H1 (cell line): Measurements from ENCODE around the gene SLC27A6. TPM values are rescaled to one million over a fixed set of nuclear protein-coding genes. Genes with fewer than 3 reads are reported as not detected.

Source experiments
- CTCF ChIA-PET: fragments of 300-600 bp; sonication (Branson Sonifier 250); formaldehyde crosslinking; loops from one replicate; lab custom pipeline; 2021; ENCODE audit not compliant: partially characterized antibody; lab: Charles Lee
- POLR2A ChIA-PET: fragments of 300-600 bp; sonication (Branson Sonifier 250); formaldehyde crosslinking; loops from one replicate; lab custom pipeline; 2021; ENCODE audit warnings: inconsistent platforms; ENCODE audit not compliant: partially characterized antibody; lab: Charles Lee
- DNase-seq, 2 experiments: peaks; one replicate each; pipeline versions ENCODE4 v3.0.0 to v3.0.0-alpha.2; 2010 to 2022; ENCODE audit warnings: low spot score in 2 of 2, low read depth in 1 of 2, mixed read lengths in 1 of 2
- FAIRE-seq: peaks from 2 replicates; lab custom pipeline; 2011; peaks lifted over from hg19 to GRCh38; lab: Jason Lieb, UNC
- H2AFZ ChIP-seq: 2 replicates; pipeline ENCODE4 v1.8.1; 2012; ENCODE audit warnings: low read length, inconsistent platforms
- H2AK5ac ChIP-seq: 2 replicates; pipeline ENCODE4 v1.6.1; 2013; ENCODE audit warnings: low read depth, low read length
- H2BK120ac ChIP-seq: replicated peaks from 2 replicates; pipeline ENCODE3; 2013; ENCODE audit warnings: low read depth, low read length, inconsistent platforms
- H2BK12ac ChIP-seq: 2 replicates; pipeline ENCODE4 v1.6.1; 2013; ENCODE audit warnings: low read depth, low read length
- H2BK15ac ChIP-seq: 2 replicates; pipeline ENCODE4 v1.6.1; 2013; ENCODE audit warnings: low read length
- H2BK20ac ChIP-seq: 2 replicates; pipeline ENCODE4 v1.6.1; 2013; ENCODE audit warnings: low read length
- H2BK5ac ChIP-seq: 2 replicates; pipeline ENCODE4 v1.6.1; 2013; ENCODE audit warnings: low read depth, low read length
- H3K14ac ChIP-seq: 2 replicates; pipeline ENCODE4 v1.6.1; 2013; ENCODE audit warnings: inconsistent platforms; ENCODE audit not compliant: insufficient read length
- H3K18ac ChIP-seq: 2 replicates; pipeline ENCODE4 v1.6.1; 2013; ENCODE audit warnings: low read length; ENCODE audit errors: extremely low read depth
- H3K23ac ChIP-seq: 2 replicates; pipeline ENCODE4 v1.6.1; 2013; ENCODE audit warnings: inconsistent platforms; ENCODE audit not compliant: insufficient read length
- H3K23me2 ChIP-seq: 2 replicates; pipeline ENCODE4 v1.6.1; 2013; ENCODE audit warnings: low read depth, low read length
- H3K27ac ChIP-seq: 2 replicates; pipeline ENCODE4 v1.6.1; 2011; ENCODE audit warnings: low read depth, low read length, inconsistent platforms
- H3K27me3 ChIP-seq, 4 experiments: replicated peaks in 1 of 4; 1 replicate in 1 of 4; 2 replicates in 3 of 4; pipeline versions ENCODE4 v1.6.1 to v1.8.1; 2011 to 2013; ENCODE audit warnings: low read length in 3 of 4, mild to moderate bottlenecking in 3 of 4, inconsistent platforms in 2 of 4, mixed read lengths in 2 of 4, moderate library complexity in 1 of 4; ENCODE audit not compliant: control insufficient read depth in 3 of 4, insufficient read depth in 3 of 4; ENCODE audit errors: extremely low read depth in 1 of 4
- H3K36me3 ChIP-seq, 4 experiments: 2 replicates each; pipeline versions ENCODE4 v1.6.1 to v1.8.1; 2011 to 2013; ENCODE audit warnings: mild to moderate bottlenecking in 4 of 4, low read length in 3 of 4, moderate library complexity in 2 of 4, control low read depth in 1 of 4, inconsistent platforms in 1 of 4; ENCODE audit not compliant: insufficient read depth in 4 of 4, control insufficient read depth in 2 of 4
- H3K4ac ChIP-seq: replicated peaks from 2 replicates; pipeline ENCODE3; 2013; ENCODE audit warnings: low read length, low read depth, mixed read lengths, inconsistent platforms; ENCODE audit not compliant: insufficient read length
- H3K4me1 ChIP-seq, 4 experiments: replicated peaks in 1 of 4; 1 replicate in 1 of 4; 2 replicates in 3 of 4; pipeline versions ENCODE4 v1.6.1 to v1.8.1; 2011 to 2013; ENCODE audit warnings: low read length in 3 of 4, inconsistent platforms in 2 of 4, mixed read lengths in 1 of 4; ENCODE audit not compliant: insufficient read depth in 4 of 4, control insufficient read depth in 3 of 4
- H3K4me2 ChIP-seq, 2 experiments: 2 replicates each; pipeline versions ENCODE4 v1.6.1 to v1.8.1; 2011 to 2013; ENCODE audit warnings: low read depth in 2 of 2, low read length in 2 of 2, control low read depth in 1 of 2, inconsistent platforms in 1 of 2, mild to moderate bottlenecking in 1 of 2; ENCODE audit not compliant: insufficient read depth in 1 of 2
- H3K4me3 ChIP-seq, 4 experiments: fragments of 200-600, 300-600 bp in 1 of 4; sonication (generic), shearing (Covaris generic), sonication (Bioruptor Twin) in 1 of 4; 2 replicates each; pipeline versions ENCODE4 v1.5.1 to v1.8.1; 2011 to 2016; ENCODE audit warnings: low read length in 4 of 4, low read depth in 3 of 4, control low read depth in 2 of 4, inconsistent platforms in 2 of 4, mild to moderate bottlenecking in 2 of 4, mixed read lengths in 1 of 4, moderate library complexity in 1 of 4; ENCODE audit not compliant: insufficient read depth in 2 of 4; ENCODE audit errors: extremely low read depth in 1 of 4
- H3K56ac ChIP-seq: replicated peaks from 2 replicates; pipeline ENCODE3; 2013; ENCODE audit warnings: low read depth, mild to moderate bottlenecking, mixed read lengths, low read length, inconsistent platforms; ENCODE audit not compliant: insufficient read length
- H3K79me1 ChIP-seq: 2 replicates; pipeline ENCODE4 v1.6.1; 2013; ENCODE audit warnings: low read depth, low read length, control low read depth
- H3K79me2 ChIP-seq, 2 experiments: 2 replicates each; pipeline versions ENCODE4 v1.6.1 to v1.8.1; 2012 to 2013; ENCODE audit warnings: low read length in 2 of 2, mild to moderate bottlenecking in 2 of 2, inconsistent platforms in 1 of 2; ENCODE audit not compliant: insufficient read depth in 2 of 2, control insufficient read depth in 1 of 2
- H3K9ac ChIP-seq, 4 experiments: replicated peaks in 1 of 4; 1 replicate in 1 of 4; 2 replicates in 3 of 4; pipeline versions ENCODE4 v1.6.1 to v1.8.1; 2011 to 2013; ENCODE audit warnings: low read depth in 3 of 4, low read length in 3 of 4, control low read depth in 2 of 4, mild to moderate bottlenecking in 2 of 4, moderate library complexity in 2 of 4, inconsistent platforms in 1 of 4; ENCODE audit errors: extremely low read depth in 1 of 4
- H3K9me3 ChIP-seq, 2 experiments: 2 replicates each; pipeline versions ENCODE4 v1.6.1 to v1.8.1; 2012 to 2013; ENCODE audit warnings: mild to moderate bottlenecking in 2 of 2, moderate library complexity in 2 of 2, control low read depth in 1 of 2, inconsistent platforms in 1 of 2, low read depth in 1 of 2, low read length in 1 of 2, mixed read lengths in 1 of 2; ENCODE audit not compliant: insufficient read depth in 2 of 2
- H4K20me1 ChIP-seq, 2 experiments: replicated peaks in 1 of 2; 2 replicates each; pipeline versions ENCODE3 to v1.8.1; 2011 to 2013; ENCODE audit warnings: inconsistent platforms in 2 of 2, low read length in 2 of 2, mild to moderate bottlenecking in 1 of 2; ENCODE audit not compliant: insufficient read depth in 2 of 2, control insufficient read depth in 1 of 2
- H4K5ac ChIP-seq: 2 replicates; pipeline ENCODE4 v1.6.1; 2013; ENCODE audit warnings: low read length, low read depth, mixed read lengths, inconsistent platforms; ENCODE audit not compliant: insufficient read length
- H4K8ac ChIP-seq: 2 replicates; pipeline ENCODE4 v1.8.0; 2013; ENCODE audit warnings: mild to moderate bottlenecking, moderate library complexity, low read length, inconsistent platforms; ENCODE audit not compliant: insufficient read depth; ENCODE audit errors: extremely low read depth
- H4K91ac ChIP-seq: replicated peaks from 2 replicates; pipeline ENCODE3; 2013; ENCODE audit warnings: low read length, mixed read lengths, inconsistent platforms; ENCODE audit not compliant: insufficient read length
- ATF2 ChIP-seq: IDR thresholded peaks from 2 replicates; pipeline ENCODE4 v1.6.1; 2012; ENCODE audit warnings: low read length, inconsistent platforms
- ATF3 ChIP-seq: IDR thresholded peaks from 2 replicates; pipeline ENCODE4 v1.6.1; 2011; ENCODE audit warnings: low read depth, mild to moderate bottlenecking, low read length; ENCODE audit not compliant: insufficient read depth
- CBX5 ChIP-seq: fragments of 300-800, 300-1000 bp; sonication (generic); IDR thresholded peaks from 2 replicates; pipeline ENCODE4 v1.7.1; 2016; ENCODE audit warnings: antibody characterized with exemption, low read length, low read depth
- CEBPB ChIP-seq: IDR thresholded peaks from 2 replicates; pipeline ENCODE4 v1.6.1; 2012; ENCODE audit warnings: low read depth, low read length
- KDM5A ChIP-seq: fragments of 200-600 bp; IDR thresholded peaks from 2 replicates; pipeline ENCODE4 v1.7.1; 2012; ENCODE audit warnings: mild to moderate bottlenecking, low read length, inconsistent platforms, mixed read lengths
- PHF8 ChIP-seq: fragments of 200-600 bp; sonication (generic); conservative IDR thresholded peaks from 2 replicates; pipeline ENCODE4 v1.7.1; 2012; ENCODE audit warnings: low read depth, mild to moderate bottlenecking, inconsistent platforms, low read length, moderate library complexity
- SP2 ChIP-seq: IDR thresholded peaks from 2 replicates; pipeline ENCODE4 v1.6.1; 2012; ENCODE audit warnings: mild to moderate bottlenecking, low read length, inconsistent platforms
- TBP ChIP-seq: IDR thresholded peaks from 2 replicates; pipeline ENCODE4 v1.6.1; 2011; ENCODE audit warnings: low read depth, low read length, improper control_type of control experiment
- TCF12 ChIP-seq: IDR thresholded peaks from 2 replicates; pipeline ENCODE4 v1.6.1; 2011; ENCODE audit warnings: low read depth, mild to moderate bottlenecking, low read length
- TEAD4 ChIP-seq: IDR thresholded peaks from 2 replicates; pipeline ENCODE4 v1.6.1; 2012; ENCODE audit warnings: low read depth, low read length, inconsistent platforms, mixed read lengths
- USF2 ChIP-seq: IDR thresholded peaks from 2 replicates; pipeline ENCODE4 v1.6.1; 2011; ENCODE audit warnings: low read length, improper control_type of control experiment
- ZNF274 ChIP-seq: IDR thresholded peaks from 2 replicates; pipeline ENCODE4 v1.7.0; 2012; ENCODE audit warnings: low read length, borderline replicate concordance; ENCODE audit errors: extremely low read depth
- WGBS, 2 experiments: shearing (Covaris generic) in 1 of 2; methylation state at CpG; one replicate each; pipeline versions ENCODE4 v1.1.6 to v1.1.7; 2013 to 2015; ENCODE audit warnings: low lambda C conversion rate in 2 of 2, mixed read lengths in 2 of 2, inconsistent platforms in 1 of 2, low coverage in 1 of 2, missing lambda C conversion rate in 1 of 2; ENCODE audit not compliant: insufficient replicate concordance in 2 of 2, insufficient coverage in 1 of 2, insufficient read length in 1 of 2; ENCODE audit errors: extremely low coverage in 1 of 2, missing lambda C conversion rate in 1 of 2; 5-methylcytosine and 5-hydroxymethylcytosine counted together
- polyA plus RNA-seq, 7 experiments: library from polyadenylated mRNA; depleted of rRNA in 3 of 7; stranded (reverse) in 5 of 7; unstranded in 2 of 7; fragments of >200 nt in 5 of 7; fragments of 200-250 nt in 2 of 7; gene quantifications; 1 replicate in 5 of 7; 2 replicates in 1 of 7; 4 replicates in 1 of 7; pipeline versions ENCODE4 v1.2.1 to v1.2.3, GENCODE V29; 2011 to 2013; ENCODE audit warnings: missing spikeins in 2 of 7, mixed read lengths in 2 of 7
- total RNA-seq: library from RNA; stranded (reverse); fragmentation: NEBNext Ultra II Directional; extraction: Animal tissue kit (Norgen Biotek cat#: 25700); gene quantifications from 2 replicates; pipeline ENCODE4 v1.2.1, GENCODE V29; 2021

Gene SLC27A6
- total and polyA plus RNA-seq, 2 of the 8 experiments (the other 6 are each of a cell fraction or from before 2014, with no cell fraction given), result 4.0 to 4.7 TPM

- H3K23me2 ChIP-seq, result no peaks in the 10 kb centered on the region
- H3K4me2 ChIP-seq, result no peak overlapping the region
- H2AK5ac ChIP-seq, result no peak overlapping the region
- ChIA-PET CTCF (interaction anchor here (1.2 to 1.4 kb wide), 2 partner anchors 9 to 169 kb away, joined by 3 to 4 read pairs; no protein-coding TSS in a partner anchor), POLR2A (no interaction called here)
- no peak overlapping the region for H4K5ac ChIP-seq
- no peaks in the 10 kb centered on the region for H3K36me3 ChIP-seq
- no peak for FAIRE-seq
- H3K9ac ChIP-seq, result no peak overlapping the region
- H3K27me3 ChIP-seq, result no peaks in the 10 kb centered on the region
- no peaks in the 10 kb centered on the region for H3K4me1 ChIP-seq
- H2BK120ac ChIP-seq, result no peak overlapping the region
- no peak overlapping the region for H3K18ac ChIP-seq
- H3K56ac ChIP-seq, result no peak overlapping the region
- 91% methylated on average over 4 of the region's 4 CpGs; no CpG with 5 or more reads in 1 of the 2 experiments for WGBS, 2 experiments
- no peak overlapping the region for H2BK12ac ChIP-seq
- no peak overlapping the region for H3K4me3 ChIP-seq
- no peak overlapping the region for H3K27ac ChIP-seq
- DNase-seq, result no peak
- no peaks in the 10 kb centered on the region for H3K79me1 ChIP-seq
- H2AFZ ChIP-seq, result no peak overlapping the region
- H2BK15ac ChIP-seq, result no peak overlapping the region
- no peak overlapping the region for H2BK5ac ChIP-seq
- no peaks in the 10 kb centered on the region for H3K9me3 ChIP-seq
- H4K8ac ChIP-seq, result no peak overlapping the region
- no peaks in the 10 kb centered on the region for H3K79me2 ChIP-seq
- no peak overlapping the region for H4K91ac ChIP-seq
- H3K23ac ChIP-seq, result no peak overlapping the region
- no peak overlapping the region for H3K14ac ChIP-seq
- H4K20me1 ChIP-seq, result no peaks in the 10 kb centered on the region
- H3K4ac ChIP-seq, result no peak overlapping the region
- H2BK20ac ChIP-seq, result no peak overlapping the region
- TF ChIP-seq KDM5A (no peak), TCF12 (no peak), ATF2 (no peak), ATF3 (no peak), PHF8 (no peak), CBX5 (no peak), TEAD4 (no peak), USF2 (no peak), CEBPB (no peak), ZNF274 (no peak), TBP (no peak), SP2 (no peak)
Measured at GRCh38 chr5:129074903-129075302, 109.6 kb downstream of the SLC27A6 start.
